ENCODE results near the gene COQ5.

The COQ5 gene

GRCh38 chr12:120481022-120481767 lies 47.8 kb downstream of the COQ5 start:
- no peaks in the 10 kb centered on the region for H3K36me3 ChIP-seq (replicated peaks; ENCODE audit: insufficient read depth, low read length)
- no peak for DNase-seq

GRCh38 chr12:120480211-120480610 lies 48.7 kb downstream of the COQ5 start:
- H3K4me1 ChIP-seq (ENCODE audit: low read length): no peaks in the 10 kb centered on the region
- no peak overlapping the region for H3K4me3 ChIP-seq (ENCODE audit: low read length)
- no peak overlapping the region for H3K27ac ChIP-seq (ENCODE audit: low read length)
- no peaks in the 10 kb centered on the region for H3K9me3 ChIP-seq (replicated peaks; ENCODE audit: insufficient read depth, low read length)
- no peak for DNase-seq
- no peaks in the 10 kb centered on the region for H3K9me2 ChIP-seq (replicated peaks; ENCODE audit: insufficient read depth, low read length)
- TF ChIP-seq EZH2phosphoT487 (IDR thresholded peaks at IDR 0.05; ENCODE audit: low read length) (no peak), EZH2 (optimal IDR thresholded peaks at IDR 0.05; ENCODE audit: low read depth, low read length) (no peak)
- TF ChIP-seq, protein P1, sequence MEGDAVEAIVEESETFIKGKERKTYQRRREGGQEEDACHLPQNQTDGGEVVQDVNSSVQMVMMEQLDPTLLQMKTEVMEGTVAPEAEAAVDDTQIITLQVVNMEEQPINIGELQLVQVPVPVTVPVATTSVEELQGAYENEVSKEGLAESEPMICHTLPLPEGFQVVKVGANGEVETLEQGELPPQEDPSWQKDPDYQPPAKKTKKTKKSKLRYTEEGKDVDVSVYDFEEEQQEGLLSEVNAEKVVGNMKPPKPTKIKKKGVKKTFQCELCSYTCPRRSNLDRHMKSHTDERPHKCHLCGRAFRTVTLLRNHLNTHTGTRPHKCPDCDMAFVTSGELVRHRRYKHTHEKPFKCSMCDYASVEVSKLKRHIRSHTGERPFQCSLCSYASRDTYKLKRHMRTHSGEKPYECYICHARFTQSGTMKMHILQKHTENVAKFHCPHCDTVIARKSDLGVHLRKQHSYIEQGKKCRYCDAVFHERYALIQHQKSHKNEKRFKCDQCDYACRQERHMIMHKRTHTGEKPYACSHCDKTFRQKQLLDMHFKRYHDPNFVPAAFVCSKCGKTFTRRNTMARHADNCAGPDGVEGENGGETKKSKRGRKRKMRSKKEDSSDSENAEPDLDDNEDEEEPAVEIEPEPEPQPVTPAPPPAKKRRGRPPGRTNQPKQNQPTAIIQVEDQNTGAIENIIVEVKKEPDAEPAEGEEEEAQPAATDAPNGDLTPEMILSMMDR (IDR thresholded peaks at IDR 0.05; ENCODE audit: low read length): no peak
- H3K36me3 ChIP-seq (replicated peaks; ENCODE audit: insufficient read depth, low read length): no peaks in the 10 kb centered on the region
- no peaks in the 10 kb centered on the region for H4K20me1 ChIP-seq (ENCODE audit: insufficient read depth, low read length)
- no peak overlapping the region for H3K4me2 ChIP-seq (ENCODE audit: low read depth, low read length)
- no peak overlapping the region for H3K9ac ChIP-seq (ENCODE audit: low read length)
- no peak overlapping the region for H2AFZ ChIP-seq (ENCODE audit: low read length)
- H3F3A ChIP-seq (ENCODE audit: insufficient read depth, low read length): no peaks in the 10 kb centered on the region
- no peaks in the 10 kb centered on the region for H3K79me2 ChIP-seq (ENCODE audit: low read length)
- H3K27me3 ChIP-seq (replicated peaks; ENCODE audit: insufficient read depth, low read length): no peaks in the 10 kb centered on the region

More at GRCh38 chr12:120481022-120481767, 47.8 kb downstream of the COQ5 start:
- no peak for TF ChIP-seq EZH2phosphoT487 (IDR thresholded peaks at IDR 0.05; ENCODE audit: low read length)
- no peak for TF ChIP-seq EZH2 (optimal IDR thresholded peaks at IDR 0.05; ENCODE audit: low read depth, low read length)
- TF ChIP-seq, protein P1 (IDR thresholded peaks at IDR 0.05; ENCODE audit: low read length): no peak
- Histone ChIP-seq H3F3A (ENCODE audit: insufficient read depth, low read length) (no peaks in the 10 kb centered on the region), H3K4me1 (ENCODE audit: low read length) (no peaks in the 10 kb centered on the region), H4K20me1 (ENCODE audit: insufficient read depth, low read length) (no peaks in the 10 kb centered on the region), H3K27me3 (replicated peaks; ENCODE audit: insufficient read depth, low read length) (no peaks in the 10 kb centered on the region), H2AFZ (ENCODE audit: low read length) (no peak overlapping the region), H3K4me2 (ENCODE audit: low read depth, low read length) (no peak overlapping the region), H3K9ac (ENCODE audit: low read length) (no peak overlapping the region), H3K9me3 (replicated peaks; ENCODE audit: insufficient read depth, low read length) (no peaks in the 10 kb centered on the region), H3K79me2 (ENCODE audit: low read length) (no peaks in the 10 kb centered on the region), H3K27ac (ENCODE audit: low read length) (no peak overlapping the region), H3K9me2 (replicated peaks; ENCODE audit: insufficient read depth, low read length) (no peaks in the 10 kb centered on the region), H3K4me3 (ENCODE audit: low read length) (no peak overlapping the region)

DNA sequence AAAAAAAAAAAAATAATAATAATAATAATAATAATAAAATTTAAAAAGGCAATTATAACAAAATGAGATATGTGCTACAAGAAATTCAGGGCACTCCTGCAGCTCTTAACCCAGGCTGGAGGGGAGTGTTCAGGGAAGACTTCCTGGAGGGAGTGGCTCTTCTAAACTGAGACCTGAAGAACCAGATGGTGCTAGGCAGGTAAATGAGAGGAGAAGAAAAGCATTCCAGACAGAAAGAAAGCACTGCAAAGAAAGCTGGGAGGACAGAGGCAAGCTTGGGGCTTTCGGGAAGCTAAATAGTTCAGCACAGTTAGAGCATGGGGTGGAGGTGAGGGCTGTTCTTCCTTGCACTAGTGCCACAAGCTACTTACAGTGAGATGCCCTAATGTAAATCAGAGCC lies 49.5 kb downstream of the COQ5 start:
- H3K27ac ChIP-seq (ENCODE audit: low read length): no peak overlapping the region
- TF ChIP-seq, protein P1 (IDR thresholded peaks at IDR 0.05; ENCODE audit: low read length): no peak
- DNase-seq: no peak
- H3F3A ChIP-seq (ENCODE audit: insufficient read depth, low read length): no peaks in the 10 kb centered on the region
- H3K4me2 ChIP-seq (ENCODE audit: low read depth, low read length): no peak overlapping the region
- no peaks in the 10 kb centered on the region for H4K20me1 ChIP-seq (ENCODE audit: insufficient read depth, low read length)
- H3K36me3 ChIP-seq (replicated peaks; ENCODE audit: insufficient read depth, low read length): no peaks in the 10 kb centered on the region
- no peak overlapping the region for H3K9ac ChIP-seq (ENCODE audit: low read length)
- H3K27me3 ChIP-seq (replicated peaks; ENCODE audit: insufficient read depth, low read length): no peaks in the 10 kb centered on the region
- H3K4me1 ChIP-seq (ENCODE audit: low read length): no peaks in the 10 kb centered on the region
- H3K4me3 ChIP-seq (ENCODE audit: low read length): no peak overlapping the region
- H3K9me2 ChIP-seq (replicated peaks; ENCODE audit: insufficient read depth, low read length): no peaks in the 10 kb centered on the region
- no peak overlapping the region for H2AFZ ChIP-seq (ENCODE audit: low read length)
- no peaks in the 10 kb centered on the region for H3K79me2 ChIP-seq (ENCODE audit: low read length)
- no peaks in the 10 kb centered on the region for H3K9me3 ChIP-seq (replicated peaks; ENCODE audit: insufficient read depth, low read length)

Data from MM.1S (cell line).